Measurements from ENCODE around the gene NAPB. TPM values are rescaled to one million over a fixed set of nuclear protein-coding genes. Genes with fewer than 3 reads are reported as not detected.

Gene NAPB
- 8.2 and 12.7 TPM in 2 replicates for polyA plus RNA-seq (2011; rRNA removed)
- polyA plus RNA-seq (2012; cell fraction: cytosol; rRNA removed), result 2.2 TPM in 2 replicates
- 2.5 and 5.5 TPM in 2 replicates for polyA plus RNA-seq (2012; cell fraction: nucleus; rRNA removed)
- polyA plus RNA-seq (2017; fragmentation: RNase III; extraction: RNeasy Plus Mini Kit Qiagen cat#74134 plus additional on column Dnase treatment), result 5.7 to 6.6 TPM (median 6.2 TPM) in 3 replicates
- polyA minus RNA-seq (2011; rRNA and poly(A)+ RNA removed), result 8.4 and 8.8 TPM in 2 replicates

DNA sequence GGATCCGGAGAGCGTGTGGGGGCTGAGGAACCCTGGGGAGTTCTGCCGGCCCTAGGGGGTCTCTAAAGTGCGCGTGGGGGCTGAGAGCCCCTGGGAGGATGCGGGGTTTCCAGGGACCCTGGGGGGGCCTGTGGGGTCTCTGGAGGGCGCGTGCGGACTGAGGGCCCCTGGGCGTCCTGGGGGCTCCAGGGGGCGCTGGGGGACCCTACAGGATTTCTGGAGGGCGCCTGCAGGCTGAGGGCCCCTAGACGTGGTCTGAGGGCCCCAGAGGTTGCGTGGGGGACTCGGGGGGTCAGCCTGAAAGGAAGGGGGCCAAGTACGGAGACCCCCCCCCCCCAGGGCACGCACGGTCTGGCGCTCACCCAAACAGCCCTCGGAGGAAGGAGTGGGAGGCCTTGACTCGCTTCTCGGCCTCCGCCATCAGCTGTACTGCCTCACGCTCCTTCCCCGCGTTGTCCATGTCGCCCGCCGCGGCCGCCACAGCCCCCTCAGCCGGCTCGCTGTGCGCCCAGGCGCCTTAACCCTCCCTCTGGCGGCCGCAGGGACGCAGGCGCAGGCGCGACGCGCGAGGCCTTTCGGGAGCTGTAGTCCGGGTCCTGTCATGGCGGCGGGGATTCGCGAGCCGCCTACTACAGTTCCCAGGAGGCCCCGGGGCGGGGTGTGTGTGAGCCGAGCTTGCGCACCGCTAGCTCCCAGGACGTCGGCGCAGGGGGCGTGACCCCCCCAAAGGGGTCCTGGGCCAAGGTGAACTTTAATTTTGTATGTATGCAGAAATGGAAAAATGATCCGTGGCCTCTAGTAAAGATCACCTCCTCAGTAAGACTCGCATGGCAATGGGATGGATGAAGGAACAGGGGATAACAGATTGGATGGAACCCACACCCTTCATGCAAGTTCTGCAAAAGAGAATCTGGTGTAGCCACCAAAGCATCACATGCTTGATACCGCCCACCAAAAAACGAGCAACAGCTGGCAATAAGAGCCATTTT lies at the start of gene NAPB:
Gene NAPB, minus strand, starts transcription at position 546 of the 989 bp plus-strand sequence. Its CDS starts 86 bp downstream, at position 460.
- Histone ChIP-seq H3K4me1 (peaks cover 10% of the 10 kb centered on the region; the same call in 2 of the 3 replicates), H3K9me3 (no peaks in the 10 kb centered on the region), H3K4me3 (peak within 1 kb of the TSS; percentile 84), H3K27ac (peak within 1 kb of the TSS; percentile 84 to 93), H3K4me2 (peak within 1 kb of the TSS; percentile 79)
- ChIA-PET POLR2A (interaction anchor here (0.6 to 1.4 kb wide), 8 partner anchors 15 to 1073 kb away, joined by 3 to 13 read pairs (median 6); partner anchors contain the start of genes GZF1 and NXT1), CTCF (interaction anchor here (0.6 to 3.3 kb wide), 15 partner anchors 10 to 1362 kb away, joined by 3 to 17 read pairs (median 4); partner anchors contain the start of genes GZF1 and NXT1)
- DNase-seq (ENCODE audit: low read depth in 1 of 2, low spot score in 1 of 2) (peak; percentile 91 to 94), FAIRE-seq (no peak), ATAC-seq (peak; percentile 98 to 100)
- WGBS (ENCODE audit: missing lambda C conversion rate), result under 1% methylated on average over 41 of the region's 64 CpGs
- TF ChIP-seq EHF (CRISPR knock-in tag; IDR thresholded peaks at IDR 0.05), result no peak
- TF ChIP-seq MAZ (IDR thresholded peaks at IDR 0.05; ENCODE audit: borderline replicate concordance, low read depth, low read length), result no peak
- TF ChIP-seq JUN (IDR thresholded peaks at IDR 0.05), result peak in 1 of 2 experiments; percentile 79; a peak in 3 of 5 replicates
- no peak for TF ChIP-seq BHLHE40 (IDR thresholded peaks at IDR 0.05; ENCODE audit: low read depth, low read length)
- TF ChIP-seq, protein P1, sequence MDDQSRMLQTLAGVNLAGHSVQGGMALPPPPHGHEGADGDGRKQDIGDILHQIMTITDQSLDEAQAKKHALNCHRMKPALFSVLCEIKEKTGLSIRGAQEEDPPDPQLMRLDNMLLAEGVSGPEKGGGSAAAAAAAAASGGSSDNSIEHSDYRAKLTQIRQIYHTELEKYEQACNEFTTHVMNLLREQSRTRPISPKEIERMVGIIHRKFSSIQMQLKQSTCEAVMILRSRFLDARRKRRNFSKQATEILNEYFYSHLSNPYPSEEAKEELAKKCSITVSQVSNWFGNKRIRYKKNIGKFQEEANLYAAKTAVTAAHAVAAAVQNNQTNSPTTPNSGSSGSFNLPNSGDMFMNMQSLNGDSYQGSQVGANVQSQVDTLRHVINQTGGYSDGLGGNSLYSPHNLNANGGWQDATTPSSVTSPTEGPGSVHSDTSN (IDR thresholded peaks at IDR 0.05), result no peak
- TF ChIP-seq FOXS1 (CRISPR knock-in tag; IDR thresholded peaks at IDR 0.05), result no peak
- no peak for TF ChIP-seq HOXA7 (CRISPR knock-in tag; IDR thresholded peaks at IDR 0.05)
- TF ChIP-seq, protein P2, sequence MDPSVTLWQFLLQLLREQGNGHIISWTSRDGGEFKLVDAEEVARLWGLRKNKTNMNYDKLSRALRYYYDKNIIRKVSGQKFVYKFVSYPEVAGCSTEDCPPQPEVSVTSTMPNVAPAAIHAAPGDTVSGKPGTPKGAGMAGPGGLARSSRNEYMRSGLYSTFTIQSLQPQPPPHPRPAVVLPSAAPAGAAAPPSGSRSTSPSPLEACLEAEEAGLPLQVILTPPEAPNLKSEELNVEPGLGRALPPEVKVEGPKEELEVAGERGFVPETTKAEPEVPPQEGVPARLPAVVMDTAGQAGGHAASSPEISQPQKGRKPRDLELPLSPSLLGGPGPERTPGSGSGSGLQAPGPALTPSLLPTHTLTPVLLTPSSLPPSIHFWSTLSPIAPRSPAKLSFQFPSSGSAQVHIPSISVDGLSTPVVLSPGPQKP (IDR thresholded peaks at IDR 0.05; ENCODE audit: low read depth, low read length), result no peak
- TF ChIP-seq FOSB (CRISPR knock-in tag; IDR thresholded peaks at IDR 0.05), result no peak
- TF ChIP-seq, protein P3, sequence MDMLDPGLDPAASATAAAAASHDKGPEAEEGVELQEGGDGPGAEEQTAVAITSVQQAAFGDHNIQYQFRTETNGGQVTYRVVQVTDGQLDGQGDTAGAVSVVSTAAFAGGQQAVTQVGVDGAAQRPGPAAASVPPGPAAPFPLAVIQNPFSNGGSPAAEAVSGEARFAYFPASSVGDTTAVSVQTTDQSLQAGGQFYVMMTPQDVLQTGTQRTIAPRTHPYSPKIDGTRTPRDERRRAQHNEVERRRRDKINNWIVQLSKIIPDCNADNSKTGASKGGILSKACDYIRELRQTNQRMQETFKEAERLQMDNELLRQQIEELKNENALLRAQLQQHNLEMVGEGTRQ (IDR thresholded peaks at IDR 0.05), result no peak
- TF ChIP-seq, protein P4, sequence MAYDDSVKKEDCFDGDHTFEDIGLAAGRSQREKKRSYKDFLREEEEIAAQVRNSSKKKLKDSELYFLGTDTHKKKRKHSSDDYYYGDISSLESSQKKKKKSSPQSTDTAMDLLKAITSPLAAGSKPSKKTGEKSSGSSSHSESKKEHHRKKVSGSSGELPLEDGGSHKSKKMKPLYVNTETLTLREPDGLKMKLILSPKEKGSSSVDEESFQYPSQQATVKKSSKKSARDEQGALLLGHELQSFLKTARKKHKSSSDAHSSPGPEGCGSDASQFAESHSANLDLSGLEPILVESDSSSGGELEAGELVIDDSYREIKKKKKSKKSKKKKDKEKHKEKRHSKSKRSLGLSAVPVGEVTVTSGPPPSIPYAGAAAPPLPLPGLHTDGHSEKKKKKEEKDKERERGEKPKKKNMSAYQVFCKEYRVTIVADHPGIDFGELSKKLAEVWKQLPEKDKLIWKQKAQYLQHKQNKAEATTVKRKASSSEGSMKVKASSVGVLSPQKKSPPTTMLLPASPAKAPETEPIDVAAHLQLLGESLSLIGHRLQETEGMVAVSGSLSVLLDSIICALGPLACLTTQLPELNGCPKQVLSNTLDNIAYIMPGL (CRISPR knock-in tag; IDR thresholded peaks at IDR 0.05; ENCODE audit: borderline replicate concordance), result no peak; the same call in 1 of the 2 replicates
- TF ChIP-seq TP53 (CRISPR knock-in tag; IDR thresholded peaks at IDR 0.05), result no peak
- no peak for TF ChIP-seq RARB (CRISPR knock-in tag; IDR thresholded peaks at IDR 0.05)
- TF ChIP-seq, protein P5, sequence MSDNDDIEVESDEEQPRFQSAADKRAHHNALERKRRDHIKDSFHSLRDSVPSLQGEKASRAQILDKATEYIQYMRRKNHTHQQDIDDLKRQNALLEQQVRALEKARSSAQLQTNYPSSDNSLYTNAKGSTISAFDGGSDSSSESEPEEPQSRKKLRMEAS (IDR thresholded peaks at IDR 0.05), result peak; percentile 51; the same call in 1 of the 2 replicates
- no peak for TF ChIP-seq JUNB (IDR thresholded peaks at IDR 0.05)
- no peak for TF ChIP-seq TFCP2L1 (CRISPR knock-in tag; IDR thresholded peaks at IDR 0.05)
- peak; percentile 48; the same call in 1 of the 2 replicates for TF ChIP-seq PHF8 (IDR thresholded peaks at IDR 0.05; ENCODE audit: borderline replicate concordance, low read depth)
- TF ChIP-seq KDM1A (IDR thresholded peaks at IDR 0.05; ENCODE audit: low read depth), result no peak
- no peak for TF ChIP-seq SREBF2 (IDR thresholded peaks at IDR 0.05)
- no peak for TF ChIP-seq NR3C1 (IDR thresholded peaks at IDR 0.05)
- TF ChIP-seq, protein P6, sequence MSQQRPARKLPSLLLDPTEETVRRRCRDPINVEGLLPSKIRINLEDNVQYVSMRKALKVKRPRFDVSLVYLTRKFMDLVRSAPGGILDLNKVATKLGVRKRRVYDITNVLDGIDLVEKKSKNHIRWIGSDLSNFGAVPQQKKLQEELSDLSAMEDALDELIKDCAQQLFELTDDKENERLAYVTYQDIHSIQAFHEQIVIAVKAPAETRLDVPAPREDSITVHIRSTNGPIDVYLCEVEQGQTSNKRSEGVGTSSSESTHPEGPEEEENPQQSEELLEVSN (IDR thresholded peaks at IDR 0.05; ENCODE audit: borderline replicate concordance, low read depth), result peak; percentile 24; the same call in 1 of the 2 replicates
- no peak for TF ChIP-seq HEYL (CRISPR knock-in tag; IDR thresholded peaks at IDR 0.05)
- TF ChIP-seq POLR2AphosphoS2 (conservative IDR thresholded peaks at IDR 0.05; ENCODE audit: low read length), result no peak
- TF ChIP-seq RNF2 (IDR thresholded peaks at IDR 0.05; ENCODE audit: borderline replicate concordance, low read depth), result no peak
- no peak for TF ChIP-seq NFE2L2 (conservative IDR thresholded peaks at IDR 0.05; ENCODE audit: low read length)
- TF ChIP-seq, protein P7, sequence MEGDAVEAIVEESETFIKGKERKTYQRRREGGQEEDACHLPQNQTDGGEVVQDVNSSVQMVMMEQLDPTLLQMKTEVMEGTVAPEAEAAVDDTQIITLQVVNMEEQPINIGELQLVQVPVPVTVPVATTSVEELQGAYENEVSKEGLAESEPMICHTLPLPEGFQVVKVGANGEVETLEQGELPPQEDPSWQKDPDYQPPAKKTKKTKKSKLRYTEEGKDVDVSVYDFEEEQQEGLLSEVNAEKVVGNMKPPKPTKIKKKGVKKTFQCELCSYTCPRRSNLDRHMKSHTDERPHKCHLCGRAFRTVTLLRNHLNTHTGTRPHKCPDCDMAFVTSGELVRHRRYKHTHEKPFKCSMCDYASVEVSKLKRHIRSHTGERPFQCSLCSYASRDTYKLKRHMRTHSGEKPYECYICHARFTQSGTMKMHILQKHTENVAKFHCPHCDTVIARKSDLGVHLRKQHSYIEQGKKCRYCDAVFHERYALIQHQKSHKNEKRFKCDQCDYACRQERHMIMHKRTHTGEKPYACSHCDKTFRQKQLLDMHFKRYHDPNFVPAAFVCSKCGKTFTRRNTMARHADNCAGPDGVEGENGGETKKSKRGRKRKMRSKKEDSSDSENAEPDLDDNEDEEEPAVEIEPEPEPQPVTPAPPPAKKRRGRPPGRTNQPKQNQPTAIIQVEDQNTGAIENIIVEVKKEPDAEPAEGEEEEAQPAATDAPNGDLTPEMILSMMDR (IDR thresholded peaks at IDR 0.05), result peak; percentile 9; the same call in 2 of the 3 replicates
- no peak for TF ChIP-seq RFX5 (IDR thresholded peaks at IDR 0.05)
- TF ChIP-seq ZC3H11A (IDR thresholded peaks at IDR 0.05), result no peak
- no peak for TF ChIP-seq EHMT2 (IDR thresholded peaks at IDR 0.05; ENCODE audit: low read depth)
- no peak for TF ChIP-seq FOSL2 (IDR thresholded peaks at IDR 0.05)
- no peak for TF ChIP-seq FOSL2 (CRISPR knock-in tag; IDR thresholded peaks at IDR 0.05)
- no peak for TF ChIP-seq HOXB13 (CRISPR knock-in tag; IDR thresholded peaks at IDR 0.05; ENCODE audit: low read depth)

Measured in A549 (cell line).